ENCODE measurements around the gene TMEM18.

DNA sequence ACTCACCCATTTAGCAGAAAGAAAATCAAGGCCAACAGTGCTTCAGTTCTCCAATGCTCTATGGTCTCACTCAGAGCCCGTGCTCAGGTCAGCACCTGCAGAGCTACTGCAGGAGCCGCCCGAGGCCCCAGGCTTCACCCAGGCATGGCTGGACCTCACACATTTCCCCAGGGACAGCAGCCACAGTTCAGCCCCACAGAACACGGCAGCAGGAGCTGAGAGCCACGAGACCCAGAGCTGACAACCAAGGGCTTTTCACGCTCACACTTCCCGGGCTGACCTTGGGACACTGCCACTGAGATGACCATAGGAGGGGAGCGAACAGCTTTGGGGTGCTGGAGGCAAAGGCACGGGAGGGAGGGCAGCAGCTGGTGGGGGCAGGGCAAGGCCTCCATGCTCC, 4.2 kb downstream of the TMEM18 start:
- TF ChIP-seq YY1 (IDR thresholded peaks at IDR 0.05; ENCODE audit: insufficient read depth, insufficient read length) (no peak), ZNF274 (IDR thresholded peaks at IDR 0.05; ENCODE audit: low read depth, low read length) (no peak)

Measured in NT2/D1 (cell line).